H1 (cell line): Measurements from ENCODE around the gene MGRN1.

Experiments used
- ASH2L ChIP-seq: fragments of 200-600, 300-600 bp; sonication (generic); IDR thresholded peaks from one replicate; pipeline ENCODE4 v1.7.1; 2017; ENCODE audit warnings: low read length
- BCL11A ChIP-seq, 2 experiments: IDR thresholded peaks; one replicate each; pipeline ENCODE4 v1.6.1; 2011; ENCODE audit warnings: low read depth in 2 of 2, low read length in 2 of 2, mild to moderate bottlenecking in 2 of 2
- CTCF ChIP-seq, 3 experiments: IDR thresholded peaks; 1 replicate in 2 of 3; 2 replicates in 1 of 3; pipeline versions ENCODE4 v1.5.1 to v1.6.1; 2011; ENCODE audit warnings: low read length in 3 of 3, mild to moderate bottlenecking in 3 of 3, inconsistent platforms in 2 of 3, low read depth in 1 of 3, moderate library complexity in 1 of 3; ENCODE audit not compliant: insufficient read depth in 1 of 3; ENCODE audit errors: control extremely low read depth in 1 of 3
- JUN ChIP-seq: IDR thresholded peaks from 2 replicates; pipeline ENCODE4 v1.6.1; 2011; ENCODE audit warnings: low read depth, mild to moderate bottlenecking, improper control_type of control experiment, low read length
- NRF1 ChIP-seq: IDR thresholded peaks from 2 replicates; pipeline ENCODE4 v1.6.1; 2011; ENCODE audit warnings: mild to moderate bottlenecking, low read depth, low read length, improper control_type of control experiment
- POLR2A ChIP-seq, 2 experiments: IDR thresholded peaks; 1 replicate in 1 of 2; 2 replicates in 1 of 2; pipeline ENCODE4 v1.6.1; 2011; ENCODE audit warnings: low read depth in 2 of 2, low read length in 2 of 2, mild to moderate bottlenecking in 2 of 2; ENCODE audit errors: control extremely low read depth in 1 of 2
- RAD21 ChIP-seq, 2 experiments: IDR thresholded peaks in 1 of 2; conservative IDR thresholded peaks in 1 of 2; 2 replicates each; pipeline ENCODE4 v1.6.1; 2011; ENCODE audit warnings: low read depth in 2 of 2, low read length in 2 of 2, improper control_type of control experiment in 1 of 2, inconsistent platforms in 1 of 2, mild to moderate bottlenecking in 1 of 2, moderate library complexity in 1 of 2
- RBBP5 ChIP-seq: IDR thresholded peaks from 2 replicates; pipeline ENCODE4 v1.7.1; 2012; ENCODE audit warnings: low read depth, mild to moderate bottlenecking, inconsistent platforms, low read length, moderate library complexity, borderline replicate concordance
- SP2 ChIP-seq: IDR thresholded peaks from 2 replicates; pipeline ENCODE4 v1.6.1; 2012; ENCODE audit warnings: mild to moderate bottlenecking, low read length, inconsistent platforms

- TF ChIP-seq JUN: no peak
- TF ChIP-seq NRF1: no peak
- TF ChIP-seq SP2: no peak
- no peak for TF ChIP-seq CTCF (IDR thresholded peaks at IDR 0.05; ENCODE audit: control extremely low read depth in 1 of 3, insufficient read depth in 1 of 3, low read depth in 1 of 3, low read length in 3 of 3)
- TF ChIP-seq POLR2A (IDR thresholded peaks at IDR 0.05; ENCODE audit: control extremely low read depth in 1 of 2, low read depth in 2 of 2, low read length in 2 of 2): no peak
- TF ChIP-seq ASH2L: no peak
- TF ChIP-seq BCL11A (IDR thresholded peaks at IDR 0.05; ENCODE audit: low read depth in 2 of 2, low read length in 2 of 2): no peak
- TF ChIP-seq RAD21 (IDR thresholded peaks at IDR 0.05 in 1 of 2, conservative IDR thresholded peaks at IDR 0.05 in 1 of 2; ENCODE audit: low read depth in 2 of 2, low read length in 2 of 2): no peak
- no peak for TF ChIP-seq RBBP5
Observed at GRCh38 chr16:4686497-4687210, 62.0 kb downstream of the MGRN1 start.
